ENCODE measurements around the gene STAC3. TPM values are rescaled to one million over a fixed set of nuclear protein-coding genes. Genes with fewer than 3 reads are reported as not detected.

STAC3 gene
- polyA plus RNA-seq, 3 donors: 4.3 to 9.6 (median 7.8) TPM

GRCh38 chr12:57211791-57212700 lies 38.9 kb downstream of the STAC3 start:
- DNase-seq: no peak

GRCh38 chr12:57210926-57211692 lies 39.9 kb downstream of the STAC3 start:
- DNase-seq: no peak

- no peak for DNase-seq
These were observed 40.5 kb downstream of the STAC3 start for GRCh38 chr12:57210461-57210860.

GRCh38 chr12:57209916-57210315 lies 41.1 kb downstream of the STAC3 start:
- DNase-seq: no peak

- DNase-seq: no peak
These were observed 42.2 kb downstream of the STAC3 start for GRCh38 chr12:57208631-57209282.

- no peak for DNase-seq
These were observed 43.0 kb downstream of the STAC3 start for GRCh38 chr12:57207731-57208630.

GRCh38 chr12:57205931-57206330 lies 45.1 kb downstream of the STAC3 start:
- DNase-seq: no peak

- no peak for DNase-seq
These were observed 45.8 kb downstream of the STAC3 start for GRCh38 chr12:57205186-57205585.

GRCh38 chr12:57204454-57204853 lies 46.5 kb downstream of the STAC3 start:
- no peak for DNase-seq

GRCh38 chr12:57203791-57204190 lies 47.2 kb downstream of the STAC3 start:
- no peak for DNase-seq

GRCh38 chr12:57203201-57203600 lies 47.8 kb downstream of the STAC3 start:
- no peak for DNase-seq

- DNase-seq: no peak
These were observed 48.7 kb downstream of the STAC3 start for GRCh38 chr12:57202321-57202720.

- no peak for DNase-seq
These were observed 49.4 kb downstream of the STAC3 start for GRCh38 chr12:57201631-57202030.

GRCh38 chr12:57201219-57201618 lies 49.8 kb downstream of the STAC3 start:
- no peak for DNase-seq

- no peak for DNase-seq
These were observed 50.5 kb downstream of the STAC3 start for GRCh38 chr12:57200497-57200896.

- no peak for DNase-seq
These were observed 51.8 kb downstream of the STAC3 start for GRCh38 chr12:57199191-57199590.

GRCh38 chr12:57198329-57198728 lies 52.7 kb downstream of the STAC3 start:
- no peak for DNase-seq

- no peak for DNase-seq
These were observed 54.0 kb downstream of the STAC3 start for GRCh38 chr12:57196956-57197355.

- no peak for DNase-seq
These were observed 54.5 kb downstream of the STAC3 start for GRCh38 chr12:57196439-57196838.

GRCh38 chr12:57195611-57196371 lies 55.2 kb downstream of the STAC3 start:
- DNase-seq: no peak

- no peak for DNase-seq
These were observed 55.8 kb downstream of the STAC3 start for GRCh38 chr12:57195186-57195585.
